IPS-15b (cell line): ENCODE data around the gene BTBD2.

Experiments used
- H3K27me3 ChIP-seq: one replicate; pipeline ENCODE4 v1.6.1; 2013; ENCODE audit warnings: low read length; ENCODE audit not compliant: control insufficient read depth, insufficient read depth
- H3K36me3 ChIP-seq: one replicate; pipeline ENCODE4 v1.6.1; 2013; ENCODE audit warnings: low read length; ENCODE audit not compliant: control insufficient read depth, insufficient read depth
- H3K4me1 ChIP-seq: one replicate; pipeline ENCODE4 v1.6.1; 2013; ENCODE audit warnings: mild to moderate bottlenecking, low read length; ENCODE audit not compliant: control insufficient read depth, insufficient read depth
- H3K4me3 ChIP-seq: one replicate; pipeline ENCODE4 v1.5.1; 2013; ENCODE audit warnings: low read depth, low read length
- H3K9ac ChIP-seq: one replicate; pipeline ENCODE4 v1.6.1; 2013; ENCODE audit warnings: low read depth, mild to moderate bottlenecking, low read length
- H3K9me3 ChIP-seq: one replicate; pipeline ENCODE4 v1.6.1; 2013; ENCODE audit warnings: mild to moderate bottlenecking, low read length; ENCODE audit not compliant: control insufficient read depth, insufficient read depth

Gene BTBD2

GRCh38 chr19:1944088-1944915, 71.2 kb downstream of the BTBD2 start:
- H3K4me3 ChIP-seq, result no peak overlapping the region
- H3K4me1 ChIP-seq, result peaks cover 7% of the 10 kb centered on the region
- no peak overlapping the region for H3K9ac ChIP-seq
- H3K9me3 ChIP-seq, result no peaks in the 10 kb centered on the region
- H3K36me3 ChIP-seq, result peaks cover 3% of the 10 kb centered on the region
- H3K27me3 ChIP-seq, result no peaks in the 10 kb centered on the region

GRCh38 chr19:1943661-1944087, 71.8 kb downstream of the BTBD2 start:
- Histone ChIP-seq H3K4me3 (no peak overlapping the region), H3K9ac (no peak overlapping the region), H3K4me1 (peaks cover 7% of the 10 kb centered on the region), H3K9me3 (no peaks in the 10 kb centered on the region), H3K36me3 (peaks cover 2% of the 10 kb centered on the region), H3K27me3 (no peaks in the 10 kb centered on the region)

- Histone ChIP-seq H3K36me3 (peaks cover 2% of the 10 kb centered on the region), H3K9me3 (no peaks in the 10 kb centered on the region), H3K27me3 (no peaks in the 10 kb centered on the region), H3K4me3 (peak overlapping the region; percentile 98), H3K9ac (peak overlapping the region; percentile 47), H3K4me1 (peaks cover 7% of the 10 kb centered on the region)
Measured at GRCh38 chr19:1942934-1943555, 72.5 kb downstream of the BTBD2 start.

GRCh38 chr19:1942078-1942933, 73.2 kb downstream of the BTBD2 start:
- Histone ChIP-seq H3K9ac (peak overlapping the region; percentile 79), H3K36me3 (peaks cover 2% of the 10 kb centered on the region), H3K27me3 (no peaks in the 10 kb centered on the region), H3K4me3 (peak overlapping the region; percentile 98), H3K4me1 (peaks cover 7% of the 10 kb centered on the region), H3K9me3 (no peaks in the 10 kb centered on the region)

GRCh38 chr19:1941146-1942077, 74.1 kb downstream of the BTBD2 start, which contains the start of gene CSNK1G2:
Gene CSNK1G2, plus strand, starts transcription at chr19:1941172. Its CDS starts 28,601 bp downstream, at chr19:1969773.
- Histone ChIP-seq H3K27me3 (no peaks in the 10 kb centered on the region), H3K4me1 (peaks cover 7% of the 10 kb centered on the region), H3K36me3 (no peaks in the 10 kb centered on the region), H3K9me3 (no peaks in the 10 kb centered on the region), H3K4me3 (peak within 1 kb of the TSS; percentile 98), H3K9ac (peak within 1 kb of the TSS; percentile 79)

GRCh38 chr19:1938071-1938470, 77.4 kb downstream of the BTBD2 start:
- Histone ChIP-seq H3K4me3 (no peak overlapping the region), H3K36me3 (no peaks in the 10 kb centered on the region), H3K4me1 (peaks cover 4% of the 10 kb centered on the region), H3K27me3 (no peaks in the 10 kb centered on the region), H3K9ac (no peak overlapping the region), H3K9me3 (no peaks in the 10 kb centered on the region)

- Histone ChIP-seq H3K36me3 (no peaks in the 10 kb centered on the region), H3K9ac (no peak overlapping the region), H3K9me3 (no peaks in the 10 kb centered on the region), H3K4me1 (peaks cover 2% of the 10 kb centered on the region), H3K27me3 (no peaks in the 10 kb centered on the region), H3K4me3 (no peak overlapping the region)
Measured at GRCh38 chr19:1936916-1937610, 78.5 kb downstream of the BTBD2 start.

- Histone ChIP-seq H3K9ac (no peak overlapping the region), H3K36me3 (no peaks in the 10 kb centered on the region), H3K4me1 (peaks cover 2% of the 10 kb centered on the region), H3K27me3 (no peaks in the 10 kb centered on the region), H3K4me3 (no peak overlapping the region), H3K9me3 (no peaks in the 10 kb centered on the region)
Measured at GRCh38 chr19:1936430-1936829, 79.1 kb downstream of the BTBD2 start.

- Histone ChIP-seq H3K9ac (no peak overlapping the region), H3K36me3 (no peaks in the 10 kb centered on the region), H3K9me3 (no peaks in the 10 kb centered on the region), H3K4me1 (peaks cover 2% of the 10 kb centered on the region), H3K4me3 (no peak overlapping the region), H3K27me3 (no peaks in the 10 kb centered on the region)
Measured at GRCh38 chr19:1935484-1936208, 79.9 kb downstream of the BTBD2 start.
